Testis (tissue), 2 donors: ENCODE data around the gene MND1.

Experiments
- CTCF ChIP-seq, 3 experiments: fragments of 450-650 bp in 2 of 3; fragments of 200-600 bp in 1 of 3; sonication (generic) in 1 of 3; IDR thresholded peaks; one replicate each; pipeline ENCODE4 v1.5.1; 2016 to 2019; ENCODE audit warnings: antibody characterized with exemption in 3 of 3, mild to moderate bottlenecking in 2 of 3, moderate library complexity in 1 of 3
- POLR2A ChIP-seq: fragments of 450-650 bp; IDR thresholded peaks from one replicate; pipeline ENCODE4 v1.6.1; 2017; ENCODE audit warnings: antibody characterized with exemption, mild to moderate bottlenecking, moderate library complexity

GRCh38 chr4:153420361-153420760, 75.9 kb downstream of the MND1 start:
- TF ChIP-seq CTCF (IDR thresholded peaks at IDR 0.05) (no peak), POLR2A (no peak)
